Uterus (tissue), 4 donors: ENCODE data around the gene ZMYND8. TPM values are rescaled to one million over a fixed set of nuclear protein-coding genes. Genes with fewer than 3 reads are reported as not detected.
"Not testable (repeated sequence)": the region's sequence is repeated elsewhere in the genome, so short reads cannot be mapped to it uniquely, and the experiment has no call there.

Source experiments
- DNase-seq, 2 donors: peaks; one replicate each; pipeline ENCODE4 v3.0.0-alpha.2; 2019 to 2020
- H3K27ac ChIP-seq, 2 donors: fragments of 200-600 bp; sonication (generic); 1 replicate in 1 of 2; 2 replicates in 1 of 2; pipeline ENCODE4 v1.5.1; 2016 to 2018
- H3K27me3 ChIP-seq, 2 donors: fragments of 200-600 bp; sonication (generic); one replicate each; pipeline ENCODE4 v1.5.1; 2018 to 2019; ENCODE audit warnings: control low read depth in 1 of 2
- H3K36me3 ChIP-seq, 2 donors: fragments of 200-600 bp; sonication (generic); one replicate each; pipeline ENCODE4 v1.5.1; 2019; ENCODE audit warnings: control low read depth in 1 of 2
- H3K4me1 ChIP-seq, 2 donors: fragments of 200-600 bp; sonication (generic); one replicate each; pipeline ENCODE4 v1.5.1; 2018 to 2019; ENCODE audit warnings: control low read depth in 1 of 2
- H3K4me3 ChIP-seq, 2 donors: fragments of 200-600 bp; sonication (generic); 1 replicate in 1 of 2; 2 replicates in 1 of 2; pipeline ENCODE4 v1.5.1; 2018 to 2019; ENCODE audit warnings: mild to moderate bottlenecking in 1 of 2
- H3K9me3 ChIP-seq, 2 donors: fragments of 200-600 bp; sonication (generic); one replicate each; pipeline ENCODE4 v1.5.1; 2019; ENCODE audit warnings: control low read depth in 1 of 2
- CTCF ChIP-seq, 4 experiments: fragments of 200-600 bp in 2 of 4; fragments of 450-650 bp in 2 of 4; sonication (generic) in 2 of 4; IDR thresholded peaks; one replicate each; pipeline ENCODE4 v1.5.1; 2016 to 2019; ENCODE audit warnings: antibody characterized with exemption in 4 of 4, mild to moderate bottlenecking in 2 of 4, moderate library complexity in 1 of 4
- POLR2A ChIP-seq, 2 donors: fragments of 450-650 bp; IDR thresholded peaks; one replicate each; pipeline ENCODE4 v1.6.1; 2016; ENCODE audit warnings: antibody characterized with exemption in 2 of 2, mild to moderate bottlenecking in 1 of 2, moderate library complexity in 1 of 2
- intact Hi-C: fragments of 100-400 bp; cut with DNase I; formaldehyde crosslinking; loops from one replicate; pipeline ENCODE4 v1.15.1; 2023; ENCODE audit warnings: low total_unique reads
- total RNA-seq, 4 donors: library from RNA; depleted of rRNA in 3 of 4; stranded (reverse); fragments of >200 nt in 3 of 4; gene quantifications; one replicate each; pipeline versions ENCODE4 v1.1.0 to v1.2.4, GENCODE V29; 2014 to 2023
- donor health status: DM: yes; HTN: yes; CAD: no.

The ZMYND8 gene
- total RNA-seq, 4 donors from 2014 or later: 10.2 to 26.7 (median 16.0) TPM

GRCh38 chr20:47269309-47270165 lies 87.0 kb downstream of the ZMYND8 start:
- intact Hi-C loops: loop anchor here (5.0 kb wide), 1 partner anchor 113 kb away; no protein-coding TSS in a partner anchor
- DNase-seq: no peak
- Histone ChIP-seq H3K9me3 (no peaks in the 10 kb centered on the region), H3K27me3 (no peaks in the 10 kb centered on the region), H3K4me1 (peaks cover 10 to 13% of the 10 kb centered on the region in 2 donors), H3K27ac (peak overlapping the region in 1 of 2 donors; percentile 31), H3K36me3 (no peaks in the 10 kb centered on the region), H3K4me3 (no peak overlapping the region)
- TF ChIP-seq POLR2A (IDR thresholded peaks at IDR 0.05): no peak

- intact Hi-C loops: no loop called here
- H3K27ac ChIP-seq: no peak overlapping the region
Measured at GRCh38 chr20:47267621-47268020, 88.9 kb downstream of the ZMYND8 start.

GRCh38 chr20:47266847-47267515 lies 89.5 kb downstream of the ZMYND8 start:
- H3K27ac ChIP-seq: no peak overlapping the region
- H3K36me3 ChIP-seq: no peaks in the 10 kb centered on the region
- TF ChIP-seq POLR2A (IDR thresholded peaks at IDR 0.05): no peak
- no peak for TF ChIP-seq CTCF (IDR thresholded peaks at IDR 0.05)
- DNase-seq: no peak
- no peaks in the 10 kb centered on the region for H3K9me3 ChIP-seq
- H3K4me3 ChIP-seq: no peak overlapping the region
- H3K27me3 ChIP-seq: no peaks in the 10 kb centered on the region
- intact Hi-C loops: no loop called here
- no peaks in the 10 kb centered on the region for H3K4me1 ChIP-seq

More at GRCh38 chr20:47267621-47268020, 88.9 kb downstream of the ZMYND8 start:
- Histone ChIP-seq H3K27me3 (no peaks in the 10 kb centered on the region), H3K4me1 (no peaks in the 10 kb centered on the region), H3K9me3 (no peaks in the 10 kb centered on the region), H3K4me3 (no peak overlapping the region), H3K36me3 (no peaks in the 10 kb centered on the region)
- TF ChIP-seq CTCF (IDR thresholded peaks at IDR 0.05) (no peak), POLR2A (IDR thresholded peaks at IDR 0.05) (no peak)
- no peak for DNase-seq

GRCh38 chr20:47265984-47266383 lies 90.5 kb downstream of the ZMYND8 start:
- intact Hi-C loops: no loop called here
- no peak for DNase-seq
- no peak for TF ChIP-seq POLR2A (IDR thresholded peaks at IDR 0.05)
- no peak for TF ChIP-seq CTCF (IDR thresholded peaks at IDR 0.05)
- Histone ChIP-seq H3K9me3 (no peaks in the 10 kb centered on the region), H3K4me1 (no peaks in the 10 kb centered on the region), H3K36me3 (no peaks in the 10 kb centered on the region), H3K27ac (no peak overlapping the region), H3K27me3 (no peaks in the 10 kb centered on the region), H3K4me3 (no peak overlapping the region)

GRCh38 chr20:47265214-47265613 lies 91.3 kb downstream of the ZMYND8 start:
- Histone ChIP-seq H3K9me3 (no peaks in the 10 kb centered on the region), H3K27me3 (no peaks in the 10 kb centered on the region), H3K27ac (no peak overlapping the region), H3K4me1 (no peaks in the 10 kb centered on the region), H3K4me3 (no peak overlapping the region), H3K36me3 (no peaks in the 10 kb centered on the region)
- intact Hi-C loops: no loop called here
- TF ChIP-seq POLR2A (IDR thresholded peaks at IDR 0.05): no peak
- TF ChIP-seq CTCF (IDR thresholded peaks at IDR 0.05): no peak
- DNase-seq: no peak

- H3K9me3 ChIP-seq, H3K4me1 ChIP-seq, intact Hi-C loops, H3K4me3 ChIP-seq, H3K27ac ChIP-seq, H3K27me3 ChIP-seq, H3K36me3 ChIP-seq, DNase-seq: not testable (repeated sequence)
Measured at GRCh38 chr20:47264137-47264769, 92.2 kb downstream of the ZMYND8 start.
